ENCODE results near the gene BIVM. TPM values are rescaled to one million over a fixed set of nuclear protein-coding genes. Genes with fewer than 3 reads are reported as not detected.
A peak's percentile ranks its signal among the peaks of the same experiment; 100 is the strongest.

The BIVM gene
- total RNA-seq, 1 donor from 2014 or later: 6.4 TPM

DNA sequence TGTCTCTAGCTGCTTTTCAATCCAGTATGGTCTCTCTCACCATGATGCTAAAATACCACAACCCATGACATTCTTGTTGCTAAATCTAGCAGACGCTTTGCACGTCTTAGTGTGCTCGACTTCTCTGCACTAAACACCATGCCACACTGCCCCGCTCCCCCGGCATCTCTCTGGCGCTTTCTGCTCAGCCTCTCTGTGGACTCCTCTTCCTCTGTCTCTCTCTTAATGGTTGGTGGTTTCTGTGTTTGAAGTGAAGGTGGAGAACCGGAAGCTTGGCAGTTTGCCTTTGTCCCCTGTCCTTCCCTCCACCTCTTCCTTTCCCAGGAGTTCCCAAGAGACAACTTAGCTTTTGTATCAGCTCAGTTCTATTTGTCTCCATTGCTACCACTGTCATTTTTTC lies 55.8 kb downstream of the BIVM start:
- intact Hi-C loops (cut with micrococcal nuclease): loop anchor here (5.0 kb wide), 1 partner anchor 1712 kb away; no protein-coding TSS in a partner anchor
- CTCF ChIA-PET: no interaction called here
- TF ChIP-seq, protein P1, sequence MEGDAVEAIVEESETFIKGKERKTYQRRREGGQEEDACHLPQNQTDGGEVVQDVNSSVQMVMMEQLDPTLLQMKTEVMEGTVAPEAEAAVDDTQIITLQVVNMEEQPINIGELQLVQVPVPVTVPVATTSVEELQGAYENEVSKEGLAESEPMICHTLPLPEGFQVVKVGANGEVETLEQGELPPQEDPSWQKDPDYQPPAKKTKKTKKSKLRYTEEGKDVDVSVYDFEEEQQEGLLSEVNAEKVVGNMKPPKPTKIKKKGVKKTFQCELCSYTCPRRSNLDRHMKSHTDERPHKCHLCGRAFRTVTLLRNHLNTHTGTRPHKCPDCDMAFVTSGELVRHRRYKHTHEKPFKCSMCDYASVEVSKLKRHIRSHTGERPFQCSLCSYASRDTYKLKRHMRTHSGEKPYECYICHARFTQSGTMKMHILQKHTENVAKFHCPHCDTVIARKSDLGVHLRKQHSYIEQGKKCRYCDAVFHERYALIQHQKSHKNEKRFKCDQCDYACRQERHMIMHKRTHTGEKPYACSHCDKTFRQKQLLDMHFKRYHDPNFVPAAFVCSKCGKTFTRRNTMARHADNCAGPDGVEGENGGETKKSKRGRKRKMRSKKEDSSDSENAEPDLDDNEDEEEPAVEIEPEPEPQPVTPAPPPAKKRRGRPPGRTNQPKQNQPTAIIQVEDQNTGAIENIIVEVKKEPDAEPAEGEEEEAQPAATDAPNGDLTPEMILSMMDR (IDR thresholded peaks at IDR 0.05): no peak
- POLR2A ChIA-PET: interaction anchor here (1.7 kb wide), 1 partner anchor 9 kb away, joined by 10 read pairs; the partner anchor contains the start of gene ERCC5
- H3K4me1 Mint-ChIP-seq: peaks cover 9% of the 10 kb centered on the region
- peak overlapping the region; percentile 35 for H3K27ac Mint-ChIP-seq
- H3K27me3 Mint-ChIP-seq: no peaks in the 10 kb centered on the region
- H3K4me3 Mint-ChIP-seq: no peak overlapping the region
- no peak for DNase-seq
- ATAC-seq (ENCODE audit: low read depth): no peak
- no peaks in the 10 kb centered on the region for H3K9me3 Mint-ChIP-seq
- peaks cover 71% of the 10 kb centered on the region for H3K36me3 Mint-ChIP-seq (ENCODE audit: low read depth)

DNA sequence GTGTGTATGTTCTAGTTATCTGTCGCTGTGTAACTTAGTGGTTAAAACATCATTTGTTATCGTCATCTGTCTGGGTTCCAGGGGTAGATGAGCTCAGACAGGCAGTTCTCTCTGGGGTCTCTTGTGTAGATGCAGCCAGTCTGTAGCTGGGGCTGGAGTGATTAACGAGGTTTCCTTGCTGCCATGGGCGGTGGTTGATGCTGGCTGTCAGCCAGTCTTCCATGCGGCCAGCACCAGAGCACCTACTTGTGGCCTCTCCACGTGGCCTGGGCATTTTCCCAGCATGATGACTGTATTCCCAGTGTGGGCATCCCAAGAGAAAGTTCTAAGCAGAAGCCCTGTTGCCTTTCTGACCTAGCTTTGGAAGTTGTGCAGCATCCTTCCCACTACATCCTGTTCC lies 57.6 kb downstream of the BIVM start:
- Mint-ChIP-seq H3K36me3 (ENCODE audit: low read depth) (peaks cover 83% of the 10 kb centered on the region), H3K27me3 (no peaks in the 10 kb centered on the region), H3K9me3 (no peaks in the 10 kb centered on the region), H3K4me3 (no peak overlapping the region), H3K27ac (no peak overlapping the region), H3K4me1 (peaks cover 6% of the 10 kb centered on the region)
- ChIA-PET CTCF (interaction anchor here (1.5 to 1.7 kb wide), 2 partner anchors 10 to 14 kb away, joined by 3 to 5 read pairs; no protein-coding TSS in a partner anchor), POLR2A (no interaction called here)
- ATAC-seq (ENCODE audit: low read depth): no peak
- intact Hi-C loops (cut with micrococcal nuclease): loop anchor here (2.0 kb wide), 1 partner anchor 14 kb away; no protein-coding TSS in a partner anchor
- TF ChIP-seq, protein P1 (IDR thresholded peaks at IDR 0.05): no peak
- DNase-seq: no peak

DNA sequence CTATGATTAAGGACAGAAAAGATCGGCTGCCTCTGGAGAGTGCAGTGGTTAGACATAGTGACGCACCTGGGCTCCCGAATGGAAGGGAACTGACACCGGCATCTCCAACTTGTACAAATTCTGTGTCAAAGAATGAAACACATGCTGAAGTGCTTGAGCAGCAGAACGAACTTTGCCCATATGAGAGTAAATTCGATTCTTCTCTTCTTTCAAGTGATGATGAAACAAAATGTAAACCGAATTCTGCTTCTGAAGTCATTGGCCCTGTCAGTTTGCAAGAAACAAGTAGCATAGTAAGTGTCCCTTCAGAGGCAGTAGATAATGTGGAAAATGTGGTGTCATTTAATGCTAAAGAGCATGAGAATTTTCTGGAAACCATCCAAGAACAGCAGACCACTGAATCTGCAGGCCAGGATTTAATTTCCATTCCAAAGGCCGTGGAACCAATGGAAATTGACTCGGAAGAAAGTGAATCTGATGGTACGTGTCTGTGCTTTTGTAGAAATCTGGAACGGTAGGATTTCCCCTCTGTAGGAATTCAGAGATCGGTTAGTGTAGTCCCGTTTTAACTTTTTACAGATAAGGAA lies 63.8 kb downstream of the BIVM start:
- H3K9me3 Mint-ChIP-seq: no peaks in the 10 kb centered on the region
- no peaks in the 10 kb centered on the region for H3K27me3 Mint-ChIP-seq
- ChIA-PET POLR2A (no interaction called here), CTCF (no interaction called here)
- DNase-seq (no peak), ATAC-seq (ENCODE audit: low read depth) (no peak)
- TF ChIP-seq, protein P1 (IDR thresholded peaks at IDR 0.05): no peak
- H3K27ac Mint-ChIP-seq: no peak overlapping the region
- peaks cover 91% of the 10 kb centered on the region for H3K36me3 Mint-ChIP-seq (ENCODE audit: low read depth)
- intact Hi-C loops (cut with micrococcal nuclease): no loop called here
- H3K4me1 Mint-ChIP-seq: peaks cover 3% of the 10 kb centered on the region
- no peak overlapping the region for H3K4me3 Mint-ChIP-seq

DNA sequence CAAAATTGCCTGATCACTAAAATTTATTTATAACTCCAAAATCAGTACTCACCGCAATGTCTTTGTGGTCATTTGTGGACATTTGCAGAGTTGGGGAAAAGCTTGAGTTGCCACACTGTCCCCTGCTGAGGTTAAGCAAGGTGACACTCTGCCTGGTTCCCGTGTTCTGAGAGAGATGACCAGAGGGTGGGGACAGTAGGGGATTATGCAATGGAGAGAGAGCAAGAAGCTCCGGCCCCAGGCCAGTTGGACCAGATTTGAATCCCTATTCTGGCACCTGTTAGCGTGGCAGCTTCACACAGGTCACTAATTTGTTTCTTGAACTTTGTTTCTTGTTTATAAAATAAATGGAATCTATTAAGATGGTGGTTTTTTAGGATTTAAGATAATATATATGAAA lies 64.7 kb downstream of the BIVM start:
- TF ChIP-seq, protein P1 (IDR thresholded peaks at IDR 0.05): no peak
- DNase-seq (no peak), ATAC-seq (ENCODE audit: low read depth) (no peak)
- no peaks in the 10 kb centered on the region for H3K27me3 Mint-ChIP-seq
- POLR2A ChIA-PET: no interaction called here
- intact Hi-C loops (cut with micrococcal nuclease): no loop called here
- peaks cover 89% of the 10 kb centered on the region for H3K36me3 Mint-ChIP-seq (ENCODE audit: low read depth)
- CTCF ChIA-PET: no interaction called here
- peaks cover 3% of the 10 kb centered on the region for H3K4me1 Mint-ChIP-seq
- H3K27ac Mint-ChIP-seq: no peak overlapping the region
- H3K4me3 Mint-ChIP-seq: no peak overlapping the region
- no peaks in the 10 kb centered on the region for H3K9me3 Mint-ChIP-seq

DNA sequence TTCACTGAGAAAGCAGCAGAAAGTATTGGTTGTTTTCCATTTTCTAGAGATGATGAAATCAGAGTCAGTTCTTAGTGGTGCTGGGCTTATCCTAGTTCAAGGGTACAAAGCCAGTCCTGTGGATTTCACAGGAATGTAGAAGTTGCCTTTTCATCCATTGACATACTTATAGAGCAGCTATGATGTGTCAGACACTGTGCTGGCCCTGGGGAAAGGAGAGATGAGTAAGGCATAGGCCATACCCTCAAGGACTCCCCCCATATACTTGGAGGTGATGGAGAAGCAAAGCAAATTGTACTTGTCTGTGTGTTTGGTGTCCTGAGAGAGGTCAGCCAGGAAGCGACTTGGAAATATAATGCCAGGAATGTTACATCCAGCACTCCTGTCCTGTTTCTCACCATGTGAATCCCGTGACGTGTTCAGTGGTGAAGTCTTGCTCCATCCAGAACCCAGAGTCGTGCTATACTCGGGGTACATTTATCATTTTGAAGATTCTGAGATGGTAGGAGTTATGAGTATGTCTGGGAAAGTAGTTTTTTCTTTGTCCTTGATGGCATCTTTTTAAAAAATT lies 69.5 kb downstream of the BIVM start:
- TF ChIP-seq, protein P1 (IDR thresholded peaks at IDR 0.05): no peak
- DNase-seq: no peak
- Mint-ChIP-seq H3K4me1 (peaks cover 9% of the 10 kb centered on the region), H3K4me3 (no peak overlapping the region), H3K9me3 (no peaks in the 10 kb centered on the region), H3K36me3 (ENCODE audit: low read depth) (peaks cover 82% of the 10 kb centered on the region), H3K27me3 (no peaks in the 10 kb centered on the region), H3K27ac (no peak overlapping the region)
- no peak for ATAC-seq (ENCODE audit: low read depth)
- CTCF ChIA-PET: no interaction called here
- POLR2A ChIA-PET: no interaction called here
- intact Hi-C loops (cut with micrococcal nuclease): no loop called here
